ENCODE measurements around the gene ST8SIA4.

- TF ChIP-seq CTCF (IDR thresholded peaks at IDR 0.05; ENCODE audit: low read length) = no peak
- TF ChIP-seq EZH2 (IDR thresholded peaks at IDR 0.05; ENCODE audit: borderline replicate concordance, low read length) = no peak
These were observed 50.1 kb downstream of the ST8SIA4 start for GRCh38 chr5:100852988-100853449.

Data from OCI-LY1 (cell line).